Lung (tissue), 12 donors: ENCODE measurements around the gene KRTAP5-5. TPM values are rescaled to one million over a fixed set of nuclear protein-coding genes. Genes with fewer than 3 reads are reported as not detected.
A peak's percentile ranks its signal among the peaks of the same experiment; 100 is the strongest.

Source experiments
- ATAC-seq: fragments of 200-7000 bp; cut with Tn5 transposase; one replicate; pipeline ENCODE4 v1.9.1; 2020; ENCODE audit warnings: moderate number of reproducible peaks; ENCODE audit not compliant: insufficient read depth, low FRiP score
- DNase-seq, 3 donors: peaks; one replicate each; pipeline ENCODE4 v3.0.0-alpha.2; 2013 to 2017
- H3K27ac ChIP-seq, 2 donors: one replicate each; pipeline ENCODE4 v1.5.1; 2013; ENCODE audit warnings: mild to moderate bottlenecking in 2 of 2, moderate library complexity in 2 of 2, control low read depth in 1 of 2, inconsistent platforms in 1 of 2, low read depth in 1 of 2, low read length in 1 of 2
- H3K27me3 ChIP-seq, 3 donors: one replicate each; pipeline ENCODE4 v1.5.1; 2013; ENCODE audit warnings: low read length in 2 of 3; ENCODE audit not compliant: control insufficient read depth in 3 of 3, insufficient read depth in 3 of 3
- H3K36me3 ChIP-seq, 4 donors: one replicate each; pipeline ENCODE4 v1.5.1; 2013; ENCODE audit warnings: low read length in 4 of 4, mild to moderate bottlenecking in 1 of 4, moderate library complexity in 1 of 4; ENCODE audit not compliant: control insufficient read depth in 4 of 4, insufficient read depth in 4 of 4
- H3K4me1 ChIP-seq, 5 donors: one replicate each; pipeline ENCODE4 v1.5.1; 2013; ENCODE audit warnings: low read length in 5 of 5, mild to moderate bottlenecking in 2 of 5, moderate library complexity in 1 of 5; ENCODE audit not compliant: control insufficient read depth in 5 of 5, insufficient read depth in 5 of 5
- H3K4me3 ChIP-seq: one replicate; pipeline ENCODE4 v1.5.1; 2013; ENCODE audit warnings: mild to moderate bottlenecking, control low read depth, moderate library complexity
- H3K9ac ChIP-seq, 2 donors: one replicate each; pipeline ENCODE4 v1.5.1; 2013; ENCODE audit warnings: low read length in 2 of 2, control low read depth in 1 of 2; ENCODE audit not compliant: insufficient read depth in 1 of 2
- H3K9me3 ChIP-seq, 4 donors: one replicate each; pipeline ENCODE4 v1.5.1; 2013; ENCODE audit warnings: low read length in 3 of 4, mild to moderate bottlenecking in 1 of 4, moderate library complexity in 1 of 4; ENCODE audit not compliant: control insufficient read depth in 4 of 4, insufficient read depth in 3 of 4
- WGBS, 2 donors: extraction: QIAGEN DNeasy Blood & Tissue Kit; methylation state at CpG; one replicate each; pipeline ENCODE4 v1.1.7; 2013; 5-methylcytosine and 5-hydroxymethylcytosine counted together
- polyA plus RNA-seq, 2 donors: library from polyadenylated mRNA; stranded (reverse); fragments of 200-250 nt; gene quantifications; one replicate each; pipeline ENCODE4 v1.2.1, GENCODE V29; 2013
- total RNA-seq, 2 donors: library from RNA; depleted of rRNA in 1 of 2; stranded (reverse); fragments of >200 nt in 1 of 2; gene quantifications; one replicate each; pipeline ENCODE4 v1.2.1, GENCODE V29; 2014 to 2021
- TF ChIP-seq, protein P1 (sequence below): IDR thresholded peaks from 2 replicates; pipeline ENCODE4 v1.5.1; 2012; ENCODE audit warnings: mild to moderate bottlenecking; ENCODE audit errors: control extremely low read depth, extremely low read depth
- donor health status: control.
- donor health status: control.
- donor health status: Bipolar disorder and iron deficiency.
- donor health status: healthy.
- donor health status: DM: yes; HTN: yes; CAD: no.

The KRTAP5-5 gene
- total and polyA plus RNA-seq, 4 donors: not detected

DNA sequence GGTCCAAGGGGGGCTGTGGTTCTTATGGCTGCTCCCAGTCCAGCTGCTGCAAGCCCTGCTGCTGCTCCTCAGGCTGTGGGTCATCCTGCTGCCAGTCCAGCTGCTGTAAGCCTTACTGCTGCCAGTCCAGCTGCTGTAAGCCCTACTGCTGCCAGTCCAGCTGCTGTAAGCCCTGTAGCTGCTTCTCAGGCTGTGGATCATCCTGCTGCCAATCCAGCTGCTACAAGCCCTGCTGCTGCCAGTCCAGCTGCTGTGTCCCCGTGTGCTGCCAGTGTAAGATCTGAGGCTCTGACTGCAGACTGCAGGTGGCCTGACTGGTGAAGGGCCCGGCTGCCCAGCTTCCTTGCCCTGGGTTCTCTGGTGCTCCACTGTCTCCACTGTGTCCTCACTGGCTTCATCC is 696 bp downstream of the KRTAP5-5 start:
- Histone ChIP-seq H3K27me3 (peaks cover 0 to 22% (median 2%) of the 10 kb centered on the region in 3 donors), H3K27ac (no peak overlapping the region), H3K36me3 (no peaks in the 10 kb centered on the region), H3K9me3 (no peaks in the 10 kb centered on the region), H3K4me3 (no peak overlapping the region), H3K4me1 (peaks cover 0 to 6% (median 0%) of the 10 kb centered on the region in 5 donors), H3K9ac (no peak overlapping the region)
- 75 to 78% methylated on average over 2 of the region's 2 CpGs for whole genome bisulfite sequencing, 2 donors
- DNase-seq (peak; percentile 23 to 37 (median 29)), ATAC-seq (no peak)
- TF ChIP-seq, protein P1, sequence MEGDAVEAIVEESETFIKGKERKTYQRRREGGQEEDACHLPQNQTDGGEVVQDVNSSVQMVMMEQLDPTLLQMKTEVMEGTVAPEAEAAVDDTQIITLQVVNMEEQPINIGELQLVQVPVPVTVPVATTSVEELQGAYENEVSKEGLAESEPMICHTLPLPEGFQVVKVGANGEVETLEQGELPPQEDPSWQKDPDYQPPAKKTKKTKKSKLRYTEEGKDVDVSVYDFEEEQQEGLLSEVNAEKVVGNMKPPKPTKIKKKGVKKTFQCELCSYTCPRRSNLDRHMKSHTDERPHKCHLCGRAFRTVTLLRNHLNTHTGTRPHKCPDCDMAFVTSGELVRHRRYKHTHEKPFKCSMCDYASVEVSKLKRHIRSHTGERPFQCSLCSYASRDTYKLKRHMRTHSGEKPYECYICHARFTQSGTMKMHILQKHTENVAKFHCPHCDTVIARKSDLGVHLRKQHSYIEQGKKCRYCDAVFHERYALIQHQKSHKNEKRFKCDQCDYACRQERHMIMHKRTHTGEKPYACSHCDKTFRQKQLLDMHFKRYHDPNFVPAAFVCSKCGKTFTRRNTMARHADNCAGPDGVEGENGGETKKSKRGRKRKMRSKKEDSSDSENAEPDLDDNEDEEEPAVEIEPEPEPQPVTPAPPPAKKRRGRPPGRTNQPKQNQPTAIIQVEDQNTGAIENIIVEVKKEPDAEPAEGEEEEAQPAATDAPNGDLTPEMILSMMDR: no peak

DNA sequence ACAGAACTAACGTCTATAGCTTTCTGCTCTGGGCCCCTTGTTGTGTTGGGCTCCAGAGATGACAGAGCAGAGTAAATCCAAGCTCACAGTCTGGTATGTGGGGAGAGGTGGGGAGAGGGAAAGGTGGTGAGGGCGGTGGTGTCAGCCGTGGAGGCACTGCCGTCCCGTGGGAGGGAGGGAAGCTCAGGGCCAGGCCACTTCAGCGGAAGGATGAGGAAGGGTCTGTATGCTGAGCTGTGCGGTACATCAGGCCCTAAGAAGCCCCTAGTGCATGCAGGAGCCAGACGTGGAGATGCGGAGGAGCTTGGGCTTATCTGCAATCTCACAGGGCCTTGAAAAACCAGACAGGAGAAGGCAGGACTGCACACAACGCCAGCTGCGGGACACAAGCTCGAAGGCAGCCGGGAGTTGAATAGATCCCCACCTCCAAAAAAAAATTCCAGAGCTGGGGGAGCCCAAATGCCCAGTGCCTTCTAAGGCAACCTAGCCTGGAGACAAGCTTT is 1.5 kb downstream of the KRTAP5-5 start:
- Histone ChIP-seq H3K27ac (no peak overlapping the region), H3K9ac (no peak overlapping the region), H3K27me3 (peaks cover 0 to 17% (median 2%) of the 10 kb centered on the region in 3 donors), H3K36me3 (no peaks in the 10 kb centered on the region), H3K9me3 (no peaks in the 10 kb centered on the region), H3K4me3 (no peak overlapping the region), H3K4me1 (peaks cover 0 to 6% (median 0%) of the 10 kb centered on the region in 5 donors)
- TF ChIP-seq, protein P1: no peak
- 74 to 81% methylated on average over 13 of the region's 13 CpGs for WGBS, 2 donors
- ATAC-seq: no peak
- DNase-seq: no peak

DNA sequence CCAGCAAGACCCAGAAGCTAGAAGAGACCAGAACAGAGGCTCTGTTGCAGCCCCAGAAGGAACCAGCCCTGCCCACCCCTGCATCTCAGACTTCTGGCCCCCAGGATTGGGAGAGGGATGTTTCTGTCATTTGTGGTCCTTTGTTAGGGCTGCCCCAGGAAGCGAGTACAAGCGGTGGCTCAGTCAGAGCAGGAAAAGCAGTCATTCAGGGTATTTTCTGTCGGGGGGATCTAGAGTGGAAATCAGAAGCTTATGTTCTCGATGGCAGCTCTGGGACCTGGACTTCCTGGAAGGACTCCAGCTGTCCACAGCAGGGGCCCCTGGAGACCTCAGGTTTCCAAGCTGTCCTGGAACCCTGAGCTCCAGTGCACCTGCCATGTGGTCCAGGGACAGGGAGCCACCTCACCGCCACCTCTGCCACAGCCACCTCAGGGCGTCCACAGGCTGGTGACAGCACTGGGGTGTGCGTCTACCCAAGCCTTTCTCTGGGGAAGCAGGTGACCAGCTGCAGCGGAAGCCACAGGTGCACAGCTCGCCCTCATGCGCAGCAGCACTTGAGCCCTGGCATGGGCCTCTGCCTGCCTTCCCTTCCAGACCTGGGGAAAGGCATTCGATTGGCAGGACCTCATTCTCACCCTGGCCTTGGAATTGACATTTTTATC is 2.6 kb downstream of the KRTAP5-5 start:
- H3K27ac ChIP-seq: no peak overlapping the region
- H3K4me3 ChIP-seq: no peak overlapping the region
- H3K27me3 ChIP-seq: peaks cover 0 to 17% (median 2%) of the 10 kb centered on the region in 3 donors
- ATAC-seq (no peak), DNase-seq (no peak)
- H3K4me1 ChIP-seq: peaks cover 0 to 6% (median 0%) of the 10 kb centered on the region in 5 donors
- no peak overlapping the region for H3K9ac ChIP-seq
- H3K9me3 ChIP-seq: no peaks in the 10 kb centered on the region
- WGBS, 2 donors: 53 to 65% methylated on average over 11 of the region's 11 CpGs
- TF ChIP-seq, protein P1: no peak
- H3K36me3 ChIP-seq: no peaks in the 10 kb centered on the region

DNA sequence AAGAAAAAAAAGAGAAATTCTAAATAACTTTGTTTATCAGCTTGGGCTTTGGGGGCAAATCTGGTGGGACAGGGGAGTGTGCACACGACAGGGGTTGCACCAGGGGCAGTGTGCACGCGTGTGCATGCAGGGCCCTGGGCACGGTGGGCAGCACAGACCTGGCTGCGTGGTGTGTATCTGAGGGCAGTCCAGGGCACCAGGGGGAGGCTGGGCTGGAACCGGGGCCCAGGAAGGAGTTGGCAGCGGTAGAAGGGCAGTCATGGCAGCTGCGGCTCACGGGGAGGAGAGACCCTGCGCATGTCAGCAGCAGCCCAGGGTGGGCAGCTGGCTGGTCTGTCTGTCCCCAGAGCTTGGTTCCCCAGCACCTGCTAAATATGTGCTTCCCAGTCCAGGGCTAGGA is 4.3 kb downstream of the KRTAP5-5 start:
- peaks cover 0 to 17% (median 2%) of the 10 kb centered on the region in 3 donors for H3K27me3 ChIP-seq
- 88 to 93% methylated on average over 10 of the region's 10 CpGs for WGBS, 2 donors
- peaks cover 0 to 6% (median 0%) of the 10 kb centered on the region in 5 donors for H3K4me1 ChIP-seq
- DNase-seq (no peak), ATAC-seq (no peak)
- H3K9me3 ChIP-seq: no peaks in the 10 kb centered on the region
- H3K36me3 ChIP-seq: no peaks in the 10 kb centered on the region
- H3K9ac ChIP-seq: no peak overlapping the region
- TF ChIP-seq, protein P1: no peak
- H3K27ac ChIP-seq: no peak overlapping the region
- no peak overlapping the region for H3K4me3 ChIP-seq
